Measurements from ENCODE around the gene ERG. TPM values are rescaled to one million over a fixed set of nuclear protein-coding genes. Genes with fewer than 3 reads are reported as not detected.

ERG gene
- total RNA-seq, 3 donors from 2014 or later, result 12.2 to 21.0 (median 14.0) TPM

DNA sequence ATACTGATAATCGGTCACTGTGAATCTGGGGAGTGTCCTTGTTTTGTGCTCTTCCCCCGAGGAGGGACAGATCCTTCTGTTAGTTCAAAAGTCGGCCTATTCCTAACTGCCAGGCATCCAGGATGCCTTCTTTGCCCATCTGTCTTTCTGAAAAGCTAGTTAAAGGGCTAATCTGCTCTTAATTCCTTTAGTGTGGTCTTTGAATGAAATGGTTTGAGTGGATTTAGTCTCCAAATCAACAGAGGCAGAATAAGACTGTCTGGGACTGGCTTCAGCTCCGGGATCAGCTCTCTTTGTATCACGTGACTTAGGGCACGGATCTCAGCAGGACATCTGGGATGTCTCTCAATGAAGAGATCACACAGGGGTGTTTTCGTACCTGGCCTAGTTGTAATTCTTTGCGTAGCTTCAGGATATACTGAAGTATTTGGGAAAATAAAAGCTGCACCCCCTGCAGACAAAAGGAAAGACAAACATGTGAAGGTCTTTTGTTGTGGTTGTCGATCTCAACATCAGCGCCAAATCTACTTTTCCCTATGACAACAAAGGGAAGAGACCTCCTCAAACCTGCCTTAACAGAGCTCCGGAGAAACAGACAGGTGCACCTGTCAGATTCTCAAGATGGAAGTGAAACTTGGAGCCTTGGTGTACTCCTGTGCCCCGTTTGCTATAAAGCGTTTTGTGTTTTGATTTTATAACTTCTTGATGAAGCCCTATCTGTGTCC lies 97.9 kb downstream of the ERG start:
- DNase-seq (ENCODE audit: low spot score in 2 of 2), result no peak
- TF ChIP-seq POLR2AphosphoS5 (IDR thresholded peaks at IDR 0.05), result no peak
- TF ChIP-seq, protein P1, sequence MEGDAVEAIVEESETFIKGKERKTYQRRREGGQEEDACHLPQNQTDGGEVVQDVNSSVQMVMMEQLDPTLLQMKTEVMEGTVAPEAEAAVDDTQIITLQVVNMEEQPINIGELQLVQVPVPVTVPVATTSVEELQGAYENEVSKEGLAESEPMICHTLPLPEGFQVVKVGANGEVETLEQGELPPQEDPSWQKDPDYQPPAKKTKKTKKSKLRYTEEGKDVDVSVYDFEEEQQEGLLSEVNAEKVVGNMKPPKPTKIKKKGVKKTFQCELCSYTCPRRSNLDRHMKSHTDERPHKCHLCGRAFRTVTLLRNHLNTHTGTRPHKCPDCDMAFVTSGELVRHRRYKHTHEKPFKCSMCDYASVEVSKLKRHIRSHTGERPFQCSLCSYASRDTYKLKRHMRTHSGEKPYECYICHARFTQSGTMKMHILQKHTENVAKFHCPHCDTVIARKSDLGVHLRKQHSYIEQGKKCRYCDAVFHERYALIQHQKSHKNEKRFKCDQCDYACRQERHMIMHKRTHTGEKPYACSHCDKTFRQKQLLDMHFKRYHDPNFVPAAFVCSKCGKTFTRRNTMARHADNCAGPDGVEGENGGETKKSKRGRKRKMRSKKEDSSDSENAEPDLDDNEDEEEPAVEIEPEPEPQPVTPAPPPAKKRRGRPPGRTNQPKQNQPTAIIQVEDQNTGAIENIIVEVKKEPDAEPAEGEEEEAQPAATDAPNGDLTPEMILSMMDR (IDR thresholded peaks at IDR 0.05), result no peak
- no peak for TF ChIP-seq POLR2A (IDR thresholded peaks at IDR 0.05)
- H3K27me3 ChIP-seq, result peaks cover 0 to 18% of the 10 kb centered on the region in 2 donors
- H3K4me1 ChIP-seq, result no peaks in the 10 kb centered on the region
- H3K4me3 ChIP-seq, result no peak overlapping the region
- no peak overlapping the region for H3K27ac ChIP-seq
- no peaks in the 10 kb centered on the region for H3K9me3 ChIP-seq
- intact Hi-C loops (cut with DNase I; ENCODE audit: low total_unique reads), result no loop called here
- no peaks in the 10 kb centered on the region for H3K36me3 ChIP-seq

DNA sequence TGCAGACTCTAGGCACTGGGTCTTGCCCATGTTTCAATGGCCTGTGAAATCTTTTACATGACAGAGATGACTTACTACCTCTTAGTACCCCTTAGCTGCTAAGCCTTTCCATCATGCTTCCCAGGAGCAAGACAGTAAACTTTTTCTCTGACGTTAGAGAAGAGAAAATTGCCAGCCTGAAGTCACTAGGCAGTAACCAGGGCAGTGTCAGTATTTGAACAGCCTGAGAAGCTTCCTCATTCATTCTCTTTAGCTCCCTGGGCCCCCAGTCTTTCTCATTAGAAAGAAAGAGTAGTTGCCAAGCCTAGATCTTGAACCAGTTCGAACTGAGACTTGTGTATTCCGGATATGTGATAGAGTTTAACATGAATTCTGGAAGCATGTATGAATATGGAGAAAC lies 99.2 kb downstream of the ERG start:
- TF ChIP-seq POLR2A (IDR thresholded peaks at IDR 0.05) (no peak), POLR2AphosphoS5 (IDR thresholded peaks at IDR 0.05) (no peak)
- TF ChIP-seq, protein P1 (IDR thresholded peaks at IDR 0.05), result no peak
- Histone ChIP-seq H3K9me3 (no peaks in the 10 kb centered on the region), H3K4me1 (no peaks in the 10 kb centered on the region), H3K36me3 (no peaks in the 10 kb centered on the region), H3K4me3 (no peak overlapping the region), H3K27ac (no peak overlapping the region), H3K27me3 (peaks cover 0 to 18% of the 10 kb centered on the region in 2 donors)
- no peak for DNase-seq (ENCODE audit: low spot score in 2 of 2)
- intact Hi-C loops (cut with DNase I; ENCODE audit: low total_unique reads), result no loop called here

GRCh38 chr21:38396325-38396724 lies 102.0 kb downstream of the ERG start:
- intact Hi-C loops (cut with DNase I; ENCODE audit: low total_unique reads), result no loop called here
- no peaks in the 10 kb centered on the region for H3K9me3 ChIP-seq

GRCh38 chr21:38395581-38395980 lies 102.7 kb downstream of the ERG start:
- Histone ChIP-seq H3K27me3 (peaks cover 0 to 12% of the 10 kb centered on the region in 2 donors), H3K4me3 (no peak overlapping the region), H3K9me3 (no peaks in the 10 kb centered on the region), H3K4me1 (no peaks in the 10 kb centered on the region), H3K36me3 (no peaks in the 10 kb centered on the region), H3K27ac (no peak overlapping the region)
- intact Hi-C loops (cut with DNase I; ENCODE audit: low total_unique reads), result no loop called here
- DNase-seq (ENCODE audit: low spot score in 2 of 2), result no peak
- no peak for TF ChIP-seq POLR2A (IDR thresholded peaks at IDR 0.05)
- TF ChIP-seq POLR2AphosphoS5 (IDR thresholded peaks at IDR 0.05), result no peak
- TF ChIP-seq, protein P1 (IDR thresholded peaks at IDR 0.05), result no peak

More at GRCh38 chr21:38396325-38396724, 102.0 kb downstream of the ERG start:
- TF ChIP-seq POLR2A (IDR thresholded peaks at IDR 0.05), result no peak
- TF ChIP-seq POLR2AphosphoS5 (IDR thresholded peaks at IDR 0.05), result no peak
- TF ChIP-seq, protein P1 (IDR thresholded peaks at IDR 0.05), result no peak
- H3K4me3 ChIP-seq, result no peak overlapping the region
- DNase-seq (ENCODE audit: low spot score in 2 of 2), result no peak
- no peak overlapping the region for H3K27ac ChIP-seq
- no peaks in the 10 kb centered on the region for H3K4me1 ChIP-seq
- no peaks in the 10 kb centered on the region for H3K36me3 ChIP-seq
- peaks cover 0 to 12% of the 10 kb centered on the region in 2 donors for H3K27me3 ChIP-seq

- TF ChIP-seq, protein P1 (IDR thresholded peaks at IDR 0.05), result no peak
- TF ChIP-seq POLR2AphosphoS5 (IDR thresholded peaks at IDR 0.05) (no peak), POLR2A (IDR thresholded peaks at IDR 0.05) (no peak)
- Histone ChIP-seq H3K4me1 (no peaks in the 10 kb centered on the region), H3K9me3 (no peaks in the 10 kb centered on the region), H3K36me3 (no peaks in the 10 kb centered on the region), H3K27ac (no peak overlapping the region), H3K27me3 (peaks cover 0 to 5% of the 10 kb centered on the region in 2 donors), H3K4me3 (no peak overlapping the region)
- DNase-seq (ENCODE audit: low spot score in 2 of 2), result no peak
- intact Hi-C loops (cut with DNase I; ENCODE audit: low total_unique reads), result no loop called here
Measured at GRCh38 chr21:38392661-38393060, 105.6 kb downstream of the ERG start.
